HepG2 (cell line): ENCODE measurements around the gene GTF2H1. TPM values are rescaled to one million over a fixed set of nuclear protein-coding genes. Genes with fewer than 3 reads are reported as not detected.

Experiments
- ATAC-seq: fragments of 200-7000 bp; cut with Tn5 transposase; 3 replicates; pipeline ENCODE4 v1.9.1; 2020; ENCODE audit warnings: mild to moderate bottlenecking, moderate library complexity
- BruUV-seq: library from RNA; stranded (reverse); fragments of 400-500 nt; replicated peaks from 2 replicates; lab custom pipeline; 2021; lab: Mats Ljungman, UMichigan
- CTCF ChIA-PET: fragments of 300-600 bp; formaldehyde crosslinking; extraction: SDS; loops from one replicate; lab custom pipeline; 2021; ENCODE audit warnings: low total read pairs, inconsistent platforms, low intra/inter-chr PET ratio; lab: Yijun Ruan, JAX
- POLR2A ChIA-PET: fragments of 350-600 bp; sonication (Branson Sonifier 250); formaldehyde crosslinking; loops from one replicate; lab custom pipeline; 2020; ENCODE audit warnings: antibody characterized with exemption, inconsistent platforms; lab: Yijun Ruan, JAX
- DNase-seq: peaks from one replicate; pipeline ENCODE4 v3.0.0-alpha.2; 2015; ENCODE audit warnings: low spot score
- FAIRE-seq: peaks from 3 replicates; lab custom pipeline; 2011; peaks lifted over from hg19 to GRCh38; lab: Jason Lieb, UNC
- H2AFZ ChIP-seq: one replicate; pipeline ENCODE4 v1.6.1; 2011; ENCODE audit warnings: low read length, inconsistent platforms
- H3K27ac ChIP-seq: fragments of 300-600 bp; 3 replicates; pipeline ENCODE4 v1.8.0; 2011; ENCODE audit warnings: mixed run types, mild to moderate bottlenecking, mixed read lengths, low read length, inconsistent platforms; ENCODE audit not compliant: insufficient read depth; ENCODE audit errors: extremely low read length
- H3K27me3 ChIP-seq, 2 experiments: fragments of 200-600 bp in 1 of 2; 2 replicates in 1 of 2; 3 replicates in 1 of 2; pipeline versions ENCODE4 v1.6.0 to v1.8.0; 2011; ENCODE audit warnings: low read length in 2 of 2, mild to moderate bottlenecking in 2 of 2, moderate library complexity in 2 of 2, inconsistent platforms in 1 of 2; ENCODE audit not compliant: insufficient read depth in 2 of 2, control insufficient read depth in 1 of 2
- H3K36me3 ChIP-seq, 2 experiments: fragments of 200-600 bp in 1 of 2; replicated peaks in 1 of 2; 2 replicates in 1 of 2; 3 replicates in 1 of 2; pipeline versions ENCODE4 v1.5.1 to v1.8.0; 2011; ENCODE audit warnings: low read length in 2 of 2, inconsistent platforms in 1 of 2; ENCODE audit not compliant: insufficient read depth in 2 of 2, control insufficient read depth in 1 of 2
- H3K4me1 ChIP-seq: 2 replicates; pipeline ENCODE4 v1.5.1; 2012; ENCODE audit warnings: low read length, inconsistent platforms; ENCODE audit not compliant: insufficient read depth
- H3K4me2 ChIP-seq: 2 replicates; pipeline ENCODE4 v1.6.0; 2011; ENCODE audit warnings: low read depth, low read length, inconsistent platforms
- H3K4me3 ChIP-seq, 3 experiments: fragments of 200-600 bp in 1 of 3; sonication (generic), shearing (Covaris generic) in 1 of 3; replicated peaks in 1 of 3; 2 replicates each; pipeline ENCODE4 v1.5.1; 2011 to 2016; ENCODE audit warnings: low read length in 3 of 3, inconsistent platforms in 2 of 3, low read depth in 2 of 3, mild to moderate bottlenecking in 2 of 3, control low read depth in 1 of 3, mixed read lengths in 1 of 3; ENCODE audit not compliant: insufficient read depth in 1 of 3
- H3K79me2 ChIP-seq: one replicate; pipeline ENCODE4 v1.6.1; 2011; ENCODE audit warnings: low read length, inconsistent platforms; ENCODE audit not compliant: insufficient read depth
- H3K9ac ChIP-seq: 2 replicates; pipeline ENCODE4 v1.6.0; 2011; ENCODE audit warnings: mild to moderate bottlenecking, low read depth, low read length, inconsistent platforms; ENCODE audit not compliant: insufficient read depth
- H3K9me3 ChIP-seq: 2 replicates; pipeline ENCODE4 v1.5.1; 2012; ENCODE audit warnings: mild to moderate bottlenecking, low read length
- H4K20me1 ChIP-seq: 2 replicates; pipeline ENCODE4 v1.6.0; 2011; ENCODE audit warnings: inconsistent platforms, mild to moderate bottlenecking, low read length, moderate library complexity; ENCODE audit not compliant: insufficient read depth
- HNRNPUL1 ChIP-seq: fragments of 200-400 bp; formaldehyde crosslinking; IDR thresholded peaks from 2 replicates; pipeline ENCODE4 v1.6.1; 2017; ENCODE audit warnings: low read depth, mild to moderate bottlenecking, low read length, moderate library complexity
- SRF ChIP-seq: IDR thresholded peaks from 2 replicates; pipeline ENCODE4 v1.6.1; 2011; ENCODE audit warnings: mild to moderate bottlenecking, low read depth, low read length, moderate library complexity
- STAT6 ChIP-seq: sonication (generic); formaldehyde crosslinking; IDR thresholded peaks from 2 replicates; pipeline ENCODE4 v1.4.0; 2020; ENCODE audit warnings: missing genetic modification reagents, mild to moderate bottlenecking, borderline replicate concordance
- SUZ12 ChIP-seq: fragments of 150-350 bp; IDR thresholded peaks from 2 replicates; pipeline ENCODE4 v1.6.1; 2014; ENCODE audit warnings: low read depth, low read length
- TBL1XR1 ChIP-seq: fragments of 150-350 bp; IDR thresholded peaks from 2 replicates; pipeline ENCODE4 v1.6.1; 2014; ENCODE audit warnings: borderline replicate concordance, low read length; ENCODE audit not compliant: partially characterized antibody
- THYN1 ChIP-seq: sonication (generic); formaldehyde crosslinking; IDR thresholded peaks from 2 replicates; pipeline ENCODE4 v1.8.1; 2023; ENCODE audit warnings: low read depth, mild to moderate bottlenecking, moderate library complexity, missing genetic modification reagents, borderline replicate concordance
- ZNF275 ChIP-seq: sonication (generic); formaldehyde crosslinking; IDR thresholded peaks from 2 replicates; pipeline ENCODE4 v1.8.0; 2022; ENCODE audit warnings: missing genetic modification reagents, mild to moderate bottlenecking, inconsistent platforms, borderline replicate concordance
- ZNF766 ChIP-seq: sonication (generic); formaldehyde crosslinking; IDR thresholded peaks from 2 replicates; pipeline ENCODE4 v1.5.0; 2020; ENCODE audit warnings: missing genetic modification reagents, borderline replicate concordance
- WGBS: methylation state at CpG from one replicate; pipeline ENCODE4 v1.1.6; 2017; ENCODE audit warnings: low lambda C conversion rate; 5-methylcytosine and 5-hydroxymethylcytosine counted together
- in situ Hi-C: cut with HindIII; loops from 2 replicates; pipeline ENCODE4 v1.10.0; 2017; ENCODE audit warnings: low pct_unique_long_range_greater_than_20kb; ENCODE audit not compliant: extremely low pct_ligation_motif_present
- intact Hi-C: fragments of 100-400 bp; cut with micrococcal nuclease; formaldehyde crosslinking; loops from one replicate; pipeline ENCODE4 v1.10.0; 2022; ENCODE audit not compliant: unreplicated experiment
- polyA plus RNA-seq, 8 experiments: library from polyadenylated mRNA; depleted of rRNA in 3 of 8; stranded (reverse) in 7 of 8; unstranded in 1 of 8; fragments of >200 nt; fragmentation: Illumina TruSeq in 4 of 8; extraction: Trizol in 4 of 8; gene quantifications; 2 replicates each; pipeline versions ENCODE4 v1.2.1 to v1.2.3, GENCODE V29; 2011 to 2016; ENCODE audit warnings: low read depth in 4 of 8, missing spikeins in 1 of 8, mixed read lengths in 1 of 8; ENCODE audit not compliant: insufficient read depth in 1 of 8
- total RNA-seq, 5 experiments: library from RNA; depleted of rRNA; stranded (reverse); fragments of >200 nt; fragmentation: Illumina TruSeq; extraction: Trizol; gene quantifications; 2 replicates each; pipeline ENCODE4 v1.2.3, GENCODE V29; 2016; ENCODE audit warnings: low read depth in 1 of 5

Gene GTF2H1
- total and polyA plus RNA-seq, 2 of the 13 experiments (the other 11 are each of a cell fraction or from before 2014, with no cell fraction given), result 15.7 to 51.4 TPM

GRCh38 chr11:18366286-18366685 is 43.9 kb downstream of the GTF2H1 start:
- H3K79me2 ChIP-seq, result no peaks in the 10 kb centered on the region
- no peaks in the 10 kb centered on the region for H3K27me3 ChIP-seq
- CTCF ChIA-PET, result no interaction called here
- intact Hi-C loops, result no loop called here
- no TSS peak for BruUV-seq
- no peak for DNase-seq
- no peak overlapping the region for H3K4me2 ChIP-seq
- no peak overlapping the region for H3K4me3 ChIP-seq
- no peak overlapping the region for H2AFZ ChIP-seq
- no peak for ATAC-seq
- H3K4me1 ChIP-seq, result peaks cover 3% of the 10 kb centered on the region; the same call in 1 of the 2 replicates
- H3K27ac ChIP-seq, result no peak overlapping the region
- H3K9ac ChIP-seq, result no peak overlapping the region
- no peaks in the 10 kb centered on the region for H4K20me1 ChIP-seq
- in situ Hi-C loops, result no loop called here
- no peaks in the 10 kb centered on the region for H3K9me3 ChIP-seq
- H3K36me3 ChIP-seq, result peaks cover 11 to 38% of the 10 kb centered on the region in 2 experiments; a peak in 4 of 5 replicates
- 96% methylated on average over 4 of the region's 4 CpGs for WGBS
- POLR2A ChIA-PET, result no interaction called here
- no peak for FAIRE-seq
- TF ChIP-seq ZNF275, result no peak
- TF ChIP-seq SUZ12, result no peak
- TF ChIP-seq HNRNPUL1, result no peak
- no peak for TF ChIP-seq SRF
- no peak for TF ChIP-seq STAT6 (CRISPR knock-in tag)
- TF ChIP-seq TBL1XR1, result no peak
- TF ChIP-seq THYN1 (CRISPR knock-in tag), result no peak
- TF ChIP-seq ZNF766, result no peak
